Measurements from ENCODE around the gene RRAGC.
A peak's percentile ranks its signal among the peaks of the same experiment; 100 is the strongest.

Gene RRAGC, protein sequence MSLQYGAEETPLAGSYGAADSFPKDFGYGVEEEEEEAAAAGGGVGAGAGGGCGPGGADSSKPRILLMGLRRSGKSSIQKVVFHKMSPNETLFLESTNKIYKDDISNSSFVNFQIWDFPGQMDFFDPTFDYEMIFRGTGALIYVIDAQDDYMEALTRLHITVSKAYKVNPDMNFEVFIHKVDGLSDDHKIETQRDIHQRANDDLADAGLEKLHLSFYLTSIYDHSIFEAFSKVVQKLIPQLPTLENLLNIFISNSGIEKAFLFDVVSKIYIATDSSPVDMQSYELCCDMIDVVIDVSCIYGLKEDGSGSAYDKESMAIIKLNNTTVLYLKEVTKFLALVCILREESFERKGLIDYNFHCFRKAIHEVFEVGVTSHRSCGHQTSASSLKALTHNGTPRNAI

DNA sequence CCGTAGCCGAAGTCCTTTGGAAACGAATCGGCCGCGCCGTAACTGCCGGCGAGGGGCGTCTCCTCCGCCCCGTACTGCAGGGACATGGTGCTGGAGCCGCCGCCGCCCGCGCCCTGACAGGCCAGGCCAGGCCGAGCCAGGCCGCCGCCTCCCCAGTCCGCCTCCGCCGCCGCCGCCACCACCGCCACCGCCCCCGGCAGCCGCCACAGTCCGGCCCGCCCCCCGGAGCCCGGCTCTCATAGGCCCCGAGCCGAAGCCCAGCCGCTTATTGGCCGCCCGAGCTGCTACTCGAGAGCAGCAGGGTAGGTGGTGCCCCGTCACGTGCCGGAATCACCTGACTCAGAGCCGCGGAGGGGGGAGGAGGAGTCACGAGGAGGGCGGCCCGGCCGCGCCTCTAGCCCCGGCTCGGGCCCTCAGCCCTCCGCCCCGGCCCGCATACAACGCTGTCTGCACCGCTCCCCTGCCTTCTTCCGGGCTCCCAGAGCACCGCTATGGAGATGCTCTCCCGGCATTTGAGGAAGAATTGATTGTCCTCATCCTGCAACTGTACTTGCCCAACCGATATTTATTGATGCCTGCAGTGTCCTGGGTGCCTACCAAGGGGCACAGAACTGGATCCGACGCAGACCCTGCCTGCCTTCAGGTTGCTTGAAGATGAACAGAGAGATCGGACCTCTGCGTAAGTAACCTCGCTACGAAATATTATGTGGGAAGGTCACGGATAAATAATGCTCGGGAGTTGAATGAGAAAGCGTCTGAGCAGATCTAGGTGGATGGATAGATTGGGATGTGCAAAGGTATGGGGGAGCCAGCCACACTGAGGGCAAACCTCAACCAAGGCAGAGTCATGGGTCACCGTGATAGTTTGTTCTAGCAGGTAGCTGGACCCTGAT is at the start of gene RRAGC:
Gene RRAGC, minus strand, starts transcription at position 212 of the 893 bp plus-strand sequence. Its CDS starts 126 bp downstream, at position 86.
- FAIRE-seq: no peak

- no peak for FAIRE-seq
Observed at GRCh38 chr1:38908821-38909220, 49.2 kb upstream of the RRAGC start.

DNA sequence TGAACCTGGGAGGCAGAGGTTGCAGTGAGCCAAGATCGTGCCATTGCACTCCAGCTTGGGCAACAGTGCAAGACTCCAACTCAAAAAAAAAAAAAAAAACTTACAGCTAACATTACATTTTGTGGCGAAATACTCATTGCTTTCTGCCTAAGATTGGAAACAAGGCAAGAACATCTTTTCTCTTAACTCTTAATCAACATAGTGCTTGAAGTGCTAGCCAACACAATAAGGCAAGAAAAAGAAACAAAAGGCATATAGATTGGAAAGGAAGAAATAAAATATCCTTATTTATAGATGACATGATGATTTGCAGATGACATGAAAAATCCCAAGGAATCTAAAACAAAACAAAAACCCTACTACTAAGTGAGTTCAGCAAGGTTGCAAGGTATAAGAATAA is 46.4 kb upstream of the RRAGC start:
- no peak for FAIRE-seq

GRCh38 chr1:38899560-38899959 is 40.0 kb upstream of the RRAGC start:
- FAIRE-seq: no peak

DNA sequence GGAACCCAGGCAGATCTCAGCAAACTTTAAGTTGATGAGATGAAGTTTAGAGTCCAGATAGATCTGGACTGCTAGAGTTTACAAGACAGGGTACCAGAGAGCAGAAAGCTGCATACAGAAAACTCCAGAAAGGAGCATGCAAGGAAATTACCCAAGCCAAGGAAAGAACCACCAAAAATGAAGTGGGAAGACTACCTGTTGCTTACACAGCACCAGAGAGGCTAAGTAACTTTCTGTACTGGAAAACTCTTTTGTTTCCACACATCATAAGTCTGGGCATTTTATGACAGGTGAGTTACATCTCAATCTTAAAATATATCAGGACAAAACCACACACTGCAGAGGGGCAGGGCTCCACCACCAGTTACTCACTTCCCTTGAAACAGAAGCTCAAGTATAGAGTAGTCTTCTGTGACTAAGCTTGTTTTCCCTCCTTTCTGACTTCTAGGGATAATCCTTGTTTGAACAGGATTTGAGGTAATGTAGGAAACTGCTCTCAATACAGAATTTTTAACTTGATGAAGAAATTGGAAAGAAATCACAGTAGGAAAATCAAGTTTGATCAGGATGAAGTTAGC is 39.2 kb upstream of the RRAGC start:
- FAIRE-seq: no peak

DNA sequence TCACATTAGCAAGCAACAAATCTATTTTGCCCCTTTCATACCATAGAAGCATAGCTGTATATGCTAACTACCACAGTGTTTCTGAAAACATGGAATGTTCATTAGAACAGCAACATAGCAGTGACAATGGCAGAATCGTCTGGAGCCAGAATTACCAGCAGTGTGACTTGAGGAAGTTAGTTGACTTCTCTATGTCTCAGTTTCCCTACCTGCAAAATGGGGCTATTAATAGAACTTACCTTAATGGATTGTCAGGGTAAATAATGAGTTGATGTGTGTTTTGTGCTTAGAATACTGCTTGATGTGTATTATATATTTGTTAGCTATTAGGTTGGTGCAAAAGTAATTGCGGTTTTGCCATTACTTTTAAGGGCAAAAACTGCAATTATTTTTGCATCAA is 36.6 kb upstream of the RRAGC start:
- FAIRE-seq: no peak

DNA sequence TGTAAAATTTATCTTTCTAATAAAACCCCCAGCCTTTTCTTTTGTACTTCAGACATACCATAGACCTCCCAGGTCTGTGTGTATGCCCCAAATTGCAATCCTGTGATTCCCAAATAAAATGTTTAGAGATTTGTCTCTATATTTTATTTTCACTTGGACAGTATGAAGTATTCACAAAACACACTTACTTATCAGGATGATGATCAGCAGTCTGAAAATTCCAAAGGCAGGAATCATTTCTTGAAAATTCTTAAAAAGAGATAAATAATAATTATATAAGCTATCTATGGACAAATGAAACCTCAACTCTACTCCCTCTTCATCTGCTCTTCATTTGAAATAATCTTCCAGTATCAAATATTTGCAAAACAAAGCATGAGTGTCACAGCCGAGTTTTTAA is 33.4 kb upstream of the RRAGC start:
- no peak for FAIRE-seq

DNA sequence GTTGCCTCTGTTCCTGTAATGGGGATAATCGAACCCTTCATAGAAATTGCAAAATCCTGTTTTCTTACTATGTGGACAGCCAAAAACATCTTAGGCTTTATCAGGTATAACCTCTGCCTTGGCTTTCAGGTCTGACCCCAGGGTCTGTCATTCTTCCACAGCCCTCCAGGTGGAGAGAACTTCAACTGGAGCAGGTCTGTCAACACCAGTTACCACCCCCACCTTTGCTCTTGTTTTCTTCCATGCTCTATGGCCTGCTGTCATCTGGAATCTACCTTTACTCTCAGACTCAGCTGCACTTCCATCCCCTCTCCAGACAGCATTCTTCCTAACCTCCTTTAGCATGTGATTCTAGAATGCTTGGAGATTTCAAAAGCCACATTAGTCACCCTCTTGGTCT is 32.2 kb upstream of the RRAGC start:
- FAIRE-seq: no peak

DNA sequence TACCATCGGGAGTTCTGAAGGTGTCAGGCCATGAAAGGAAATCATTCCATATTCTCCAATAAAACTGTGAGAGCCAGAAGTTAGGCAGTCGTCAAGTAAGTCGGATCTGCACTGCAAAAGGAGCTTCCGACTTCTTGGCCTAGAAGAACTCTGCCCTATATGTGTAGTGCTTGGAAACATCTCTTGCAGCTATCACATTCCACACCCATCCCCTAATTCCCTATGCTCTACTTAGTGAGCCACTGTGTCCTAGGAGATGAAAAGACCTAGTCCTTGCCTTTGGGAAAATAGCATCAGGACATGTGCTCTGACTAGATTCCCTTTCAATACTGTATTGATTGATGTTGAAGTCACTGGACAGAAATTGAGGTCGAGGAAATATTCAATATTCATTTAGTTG is 30.0 kb upstream of the RRAGC start:
- no peak for FAIRE-seq

GRCh38 chr1:38888423-38889333 is 29.1 kb upstream of the RRAGC start:
- no peak for FAIRE-seq

DNA sequence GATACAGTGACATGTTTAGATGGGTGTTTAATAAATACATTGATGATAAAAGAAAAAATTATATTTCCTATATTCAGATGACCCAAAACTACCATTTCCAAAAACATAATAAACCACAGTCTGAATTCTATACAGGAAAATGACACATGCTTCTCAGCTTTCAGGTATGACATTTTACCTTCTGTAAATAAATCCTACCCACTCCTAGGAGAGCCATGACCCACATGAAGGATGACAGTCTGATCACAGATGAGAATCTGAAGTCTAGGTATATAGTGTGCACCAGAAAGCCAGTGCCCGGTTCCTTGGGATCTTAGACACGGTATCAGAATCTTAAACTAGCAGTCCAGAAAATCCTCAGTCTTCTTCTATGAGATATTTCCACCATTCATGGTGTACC is 25.5 kb upstream of the RRAGC start:
- FAIRE-seq: no peak

GRCh38 chr1:38881487-38881886 is 21.9 kb upstream of the RRAGC start, which contains the start of gene GJA9:
Gene GJA9 (minus strand): TSS chr1:38881587. CDS start chr1:38876098, 5,489 bp downstream.
- no peak for FAIRE-seq

GRCh38 chr1:38875811-38876210 is 16.2 kb upstream of the RRAGC start:
- no peak for FAIRE-seq

GRCh38 chr1:38873027-38873969 is 13.7 kb upstream of the RRAGC start, which contains the start of gene MYCBP:
Gene MYCBP (minus strand): TSS chr1:38873348. CDS start chr1:38873305, 43 bp downstream.
- peak; percentile 74 for FAIRE-seq

GRCh38 chr1:38872401-38873026 is 12.9 kb upstream of the RRAGC start:
- no peak for FAIRE-seq

- FAIRE-seq: no peak
Observed at GRCh38 chr1:38870996-38871395, 11.4 kb upstream of the RRAGC start.

DNA sequence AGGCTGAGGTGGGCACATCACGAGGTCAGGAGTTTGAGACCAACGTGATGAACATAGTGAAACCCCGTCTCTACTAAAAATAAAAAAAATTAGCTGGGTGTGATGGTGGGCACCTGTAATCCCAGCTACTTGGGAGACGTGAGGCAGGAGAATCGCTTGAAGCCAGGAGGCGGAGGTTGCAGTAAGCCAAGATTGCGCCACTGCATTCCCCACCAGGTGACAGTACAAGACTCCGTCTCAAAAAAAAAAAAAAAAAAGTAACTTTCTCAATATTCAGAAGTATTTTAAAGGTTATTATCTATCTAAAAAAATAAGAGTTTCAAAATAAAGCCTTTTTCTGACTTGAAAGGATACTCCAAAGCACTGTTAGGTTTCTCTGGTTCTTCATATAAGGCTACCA is 7.6 kb upstream of the RRAGC start:
- no peak for FAIRE-seq

GRCh38 chr1:38865112-38865715 is 5.6 kb upstream of the RRAGC start:
- no peak for FAIRE-seq

GRCh38 chr1:38860454-38860795 is 853 bp upstream of the RRAGC start:
- no peak for FAIRE-seq

DNA sequence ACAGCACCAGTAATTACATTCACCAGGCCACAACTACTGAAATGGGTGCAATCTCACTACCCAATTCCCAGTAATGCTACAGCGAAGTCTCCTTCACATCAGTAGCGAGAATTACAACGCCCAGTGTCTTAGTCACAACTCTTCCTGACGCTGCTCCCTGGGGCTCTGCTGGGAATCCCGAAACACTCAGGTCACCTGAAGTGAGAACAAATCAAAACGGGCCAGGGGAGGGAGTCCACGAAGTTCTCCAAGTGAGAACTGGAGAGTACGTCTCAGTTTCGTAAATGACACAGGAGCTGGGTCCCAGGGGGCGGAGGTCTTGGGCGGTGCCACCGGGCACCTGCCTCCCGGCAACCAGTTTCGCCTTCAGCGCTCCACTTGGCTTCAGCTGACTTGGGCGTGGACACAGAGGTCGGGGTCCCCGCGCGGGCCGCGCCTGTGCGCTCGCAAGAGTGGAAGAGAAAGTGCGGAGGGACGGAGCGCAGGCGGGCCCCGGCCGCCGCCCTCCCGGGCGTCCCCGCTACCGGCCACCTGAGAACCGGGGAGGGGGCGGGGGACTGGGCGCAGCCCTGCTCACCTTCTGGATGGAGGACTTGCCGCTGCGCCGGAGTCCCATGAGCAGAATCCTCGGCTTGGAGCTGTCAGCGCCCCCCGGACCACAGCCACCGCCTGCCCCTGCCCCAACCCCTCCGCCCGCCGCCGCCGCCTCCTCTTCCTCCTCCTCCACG is 575 bp downstream of the RRAGC start:
- FAIRE-seq: no peak

Data from TTC549 (cell line).